Central memory CD8-positive, alpha-beta T cell (primary cell): Measurements from ENCODE around the gene TUT4.
A peak's percentile ranks its signal among the peaks of the same experiment; 100 is the strongest.

Experiments
- ATAC-seq: fragments of 150-1000 bp; cut with Tn5 transposase; replicated peaks from 2 replicates; pipeline ENCODE4 v1.10.0; 2022; ENCODE audit warnings: mild to moderate bottlenecking, moderate FRiP score, moderate number of reproducible peaks; ENCODE audit not compliant: poor library complexity, severe bottlenecking; ENCODE audit errors: extremely low read depth
- DNase-seq, 2 donors: peaks; one replicate each; pipeline ENCODE4 v3.0.0; 2021; ENCODE audit warnings: low spot score in 2 of 2
- H3K27ac Mint-ChIP-seq: one replicate; pipeline ENCODE4 v1.8.0; 2022; ENCODE audit warnings: low read depth, mild to moderate bottlenecking, moderate library complexity, mixed read lengths
- H3K27me3 Mint-ChIP-seq: one replicate; pipeline ENCODE4 v1.8.0; 2022; ENCODE audit warnings: mixed read lengths
- H3K36me3 Mint-ChIP-seq: one replicate; pipeline ENCODE4 v1.8.0; 2022; ENCODE audit warnings: mild to moderate bottlenecking, moderate library complexity, mixed read lengths; ENCODE audit not compliant: insufficient read depth
- H3K4me1 Mint-ChIP-seq: one replicate; pipeline ENCODE4 v1.8.0; 2022; ENCODE audit warnings: mixed read lengths
- H3K4me3 Mint-ChIP-seq: one replicate; pipeline ENCODE4 v1.8.0; 2022; ENCODE audit warnings: mild to moderate bottlenecking, moderate library complexity, mixed read lengths
- H3K9me3 Mint-ChIP-seq: one replicate; pipeline ENCODE4 v1.8.0; 2022; ENCODE audit warnings: mixed read lengths

Gene TUT4

GRCh38 chr1:52506920-52507546 is 45.9 kb downstream of the TUT4 start:
- H3K4me3 Mint-ChIP-seq = no peak overlapping the region
- no peak for DNase-seq
- peaks cover 17% of the 10 kb centered on the region for H3K4me1 Mint-ChIP-seq
- peaks cover 29% of the 10 kb centered on the region for H3K36me3 Mint-ChIP-seq
- no peaks in the 10 kb centered on the region for H3K9me3 Mint-ChIP-seq
- no peaks in the 10 kb centered on the region for H3K27me3 Mint-ChIP-seq
- no peak for ATAC-seq
- H3K27ac Mint-ChIP-seq = no peak overlapping the region

- ATAC-seq = no peak
- Mint-ChIP-seq H3K36me3 (peaks cover 27% of the 10 kb centered on the region), H3K27ac (no peak overlapping the region), H3K4me1 (peaks cover 22% of the 10 kb centered on the region), H3K9me3 (no peaks in the 10 kb centered on the region), H3K4me3 (no peak overlapping the region), H3K27me3 (no peaks in the 10 kb centered on the region)
- no peak for DNase-seq
Measured at GRCh38 chr1:52506349-52506748, 46.5 kb downstream of the TUT4 start.

DNA sequence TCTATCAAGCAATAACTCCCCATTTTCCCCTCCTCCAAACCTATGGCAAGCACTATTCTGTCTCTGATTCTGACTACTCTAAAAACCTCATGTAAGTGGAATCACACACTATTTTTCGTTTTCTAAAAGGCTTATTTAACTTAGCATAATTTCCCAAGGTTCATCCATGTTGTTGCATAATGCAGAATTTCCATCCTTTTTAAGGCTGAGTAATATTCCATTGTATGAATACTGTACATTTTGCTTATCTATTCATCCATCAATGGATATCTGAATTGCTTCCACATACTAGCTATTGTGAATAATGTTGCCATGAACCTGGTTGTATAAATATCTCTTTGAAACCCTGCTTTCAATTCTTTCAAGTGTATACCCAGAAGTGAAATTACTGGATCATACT is 48.2 kb downstream of the TUT4 start:
- no peaks in the 10 kb centered on the region for H3K9me3 Mint-ChIP-seq
- ATAC-seq (no peak), DNase-seq (no peak)
- no peak overlapping the region for H3K4me3 Mint-ChIP-seq
- H3K4me1 Mint-ChIP-seq = peaks cover 22% of the 10 kb centered on the region
- peak overlapping the region; percentile 39 for H3K27ac Mint-ChIP-seq
- no peaks in the 10 kb centered on the region for H3K27me3 Mint-ChIP-seq
- peaks cover 19% of the 10 kb centered on the region for H3K36me3 Mint-ChIP-seq

DNA sequence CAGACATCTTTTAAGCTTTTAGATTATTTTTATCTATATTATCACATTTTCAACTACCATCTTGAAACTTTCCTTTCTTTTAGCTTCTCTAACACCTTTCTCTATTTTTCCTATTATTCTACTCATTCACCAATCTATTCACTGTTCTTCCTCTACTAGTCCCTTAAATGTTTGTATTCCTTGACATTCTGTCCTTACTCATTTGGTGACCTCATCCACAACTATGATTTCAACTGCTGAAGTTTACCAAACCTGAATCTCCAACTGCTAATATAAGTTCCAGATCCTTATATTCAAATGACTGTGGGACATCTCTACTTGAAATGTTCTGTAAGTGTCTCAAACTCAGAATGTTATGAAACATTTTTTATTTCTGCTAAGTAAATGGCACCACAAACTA is 49.2 kb downstream of the TUT4 start:
- ATAC-seq (no peak), DNase-seq (no peak)
- Mint-ChIP-seq H3K4me3 (no peak overlapping the region), H3K4me1 (peaks cover 21% of the 10 kb centered on the region), H3K9me3 (no peaks in the 10 kb centered on the region), H3K27ac (no peak overlapping the region), H3K36me3 (peaks cover 22% of the 10 kb centered on the region), H3K27me3 (no peaks in the 10 kb centered on the region)

DNA sequence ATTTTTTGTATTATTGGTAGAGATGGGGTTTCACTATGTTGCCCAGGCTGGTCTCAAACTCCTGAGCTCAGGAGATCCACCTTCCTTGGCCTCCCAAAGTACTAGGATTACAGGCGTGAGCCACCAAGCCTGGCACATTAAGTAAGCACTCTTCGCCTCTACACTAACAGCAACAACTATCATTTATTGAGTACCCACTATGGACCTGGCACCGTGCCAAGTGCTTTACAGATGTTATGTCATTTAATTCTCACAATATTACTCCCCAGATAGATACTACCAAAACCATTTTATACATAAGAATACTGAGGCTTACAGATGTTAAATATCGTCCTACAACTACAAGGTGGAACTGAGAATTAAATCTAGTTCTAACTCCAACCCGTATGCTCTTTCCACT is 50.1 kb downstream of the TUT4 start:
- Mint-ChIP-seq H3K4me1 (peaks cover 23% of the 10 kb centered on the region), H3K9me3 (no peaks in the 10 kb centered on the region), H3K36me3 (peaks cover 20% of the 10 kb centered on the region), H3K27ac (no peak overlapping the region), H3K27me3 (no peaks in the 10 kb centered on the region), H3K4me3 (no peak overlapping the region)
- DNase-seq = no peak
- no peak for ATAC-seq

GRCh38 chr1:52487632-52488031 is 65.3 kb downstream of the TUT4 start:
- peak overlapping the region; percentile 20 for H3K27ac Mint-ChIP-seq

DNA sequence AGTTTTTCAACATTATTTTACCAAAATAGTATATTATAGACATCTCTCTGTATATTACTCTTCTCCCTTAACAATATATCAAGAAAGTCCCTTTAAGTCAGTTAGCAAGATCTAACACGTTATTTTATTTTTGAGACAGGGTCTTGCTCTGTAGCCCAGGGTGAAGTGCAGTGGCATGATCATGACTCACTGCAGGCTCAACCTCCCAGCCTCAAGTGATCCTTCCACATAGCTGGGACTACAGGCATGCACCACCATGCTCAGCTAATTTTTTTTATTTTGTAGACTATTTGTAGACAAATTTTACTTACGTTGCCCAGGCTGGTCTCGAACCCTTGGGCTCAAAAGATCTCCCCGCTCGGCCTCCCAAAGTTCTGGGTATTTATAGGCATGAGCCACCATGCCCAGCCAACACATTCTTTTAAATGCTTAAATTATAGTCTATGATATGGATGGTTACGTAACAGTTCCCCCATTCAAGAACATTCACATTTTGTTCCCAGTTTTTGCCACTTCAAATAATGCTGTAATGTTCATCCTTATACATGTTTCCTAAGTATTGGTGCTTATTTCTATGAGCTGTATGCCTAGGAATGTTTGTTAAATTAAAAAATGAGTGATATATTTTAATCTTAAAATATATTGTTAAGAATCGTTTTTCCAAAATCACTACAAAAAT is 70.4 kb downstream of the TUT4 start:
- no peak overlapping the region for H3K4me3 Mint-ChIP-seq
- H3K9me3 Mint-ChIP-seq = no peaks in the 10 kb centered on the region
- peaks cover 12% of the 10 kb centered on the region for H3K36me3 Mint-ChIP-seq
- ATAC-seq = no peak
- no peak overlapping the region for H3K27ac Mint-ChIP-seq
- no peaks in the 10 kb centered on the region for H3K27me3 Mint-ChIP-seq
- DNase-seq = no peak
- H3K4me1 Mint-ChIP-seq = no peaks in the 10 kb centered on the region

More at GRCh38 chr1:52487632-52488031, 65.3 kb downstream of the TUT4 start:
- Mint-ChIP-seq H3K9me3 (no peaks in the 10 kb centered on the region), H3K27me3 (no peaks in the 10 kb centered on the region), H3K4me3 (no peak overlapping the region), H3K36me3 (peaks cover 30% of the 10 kb centered on the region), H3K4me1 (no peaks in the 10 kb centered on the region)
- ATAC-seq = no peak
- no peak for DNase-seq

- Mint-ChIP-seq H3K27me3 (no peaks in the 10 kb centered on the region), H3K9me3 (no peaks in the 10 kb centered on the region), H3K4me1 (no peaks in the 10 kb centered on the region), H3K27ac (no peak overlapping the region), H3K4me3 (no peak overlapping the region), H3K36me3 (peaks cover 21% of the 10 kb centered on the region)
- ATAC-seq (no peak), DNase-seq (no peak)
Measured at GRCh38 chr1:52479076-52479475, 73.8 kb downstream of the TUT4 start.

- peaks cover 3% of the 10 kb centered on the region for H3K4me1 Mint-ChIP-seq
- peaks cover 23% of the 10 kb centered on the region for H3K36me3 Mint-ChIP-seq
- ATAC-seq (no peak), DNase-seq (no peak)
- H3K4me3 Mint-ChIP-seq = no peak overlapping the region
- no peak overlapping the region for H3K27ac Mint-ChIP-seq
- no peaks in the 10 kb centered on the region for H3K9me3 Mint-ChIP-seq
- no peaks in the 10 kb centered on the region for H3K27me3 Mint-ChIP-seq
Measured at GRCh38 chr1:52477876-52478275, 75.0 kb downstream of the TUT4 start.

- ATAC-seq (no peak), DNase-seq (no peak)
- no peaks in the 10 kb centered on the region for H3K9me3 Mint-ChIP-seq
- H3K4me1 Mint-ChIP-seq = peaks cover 4% of the 10 kb centered on the region
- peaks cover 21% of the 10 kb centered on the region for H3K36me3 Mint-ChIP-seq
- H3K27me3 Mint-ChIP-seq = no peaks in the 10 kb centered on the region
- no peak overlapping the region for H3K4me3 Mint-ChIP-seq
- no peak overlapping the region for H3K27ac Mint-ChIP-seq
Measured at GRCh38 chr1:52476943-52477342, 75.9 kb downstream of the TUT4 start.

GRCh38 chr1:52474807-52475206 is 78.1 kb downstream of the TUT4 start:
- Mint-ChIP-seq H3K4me3 (no peak overlapping the region), H3K27ac (no peak overlapping the region), H3K9me3 (no peaks in the 10 kb centered on the region), H3K4me1 (peaks cover 4% of the 10 kb centered on the region), H3K27me3 (no peaks in the 10 kb centered on the region), H3K36me3 (peaks cover 29% of the 10 kb centered on the region)
- DNase-seq (no peak), ATAC-seq (no peak)

DNA sequence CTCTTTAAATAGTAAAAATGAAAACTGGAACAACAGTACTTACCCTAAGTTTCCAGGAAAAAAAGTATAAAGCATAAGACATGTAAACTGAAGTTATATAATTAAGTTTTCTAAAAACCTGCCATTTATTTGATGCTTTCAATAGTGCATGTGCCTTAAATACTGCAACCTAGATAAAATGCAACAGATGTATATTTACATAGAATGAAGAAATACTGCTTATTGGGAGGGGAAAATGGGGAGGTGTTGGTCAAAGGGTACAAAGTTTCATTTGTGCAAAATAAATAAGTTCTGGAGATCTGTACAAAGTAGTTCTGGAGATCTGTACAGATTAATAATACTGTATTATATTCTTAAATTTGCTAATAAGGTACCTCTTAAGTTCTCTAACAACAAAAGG is 79.9 kb downstream of the TUT4 start:
- no peaks in the 10 kb centered on the region for H3K27me3 Mint-ChIP-seq
- no peak overlapping the region for H3K4me3 Mint-ChIP-seq
- H3K36me3 Mint-ChIP-seq = peaks cover 30% of the 10 kb centered on the region
- ATAC-seq (no peak), DNase-seq (no peak)
- H3K4me1 Mint-ChIP-seq = peaks cover 4% of the 10 kb centered on the region
- H3K27ac Mint-ChIP-seq = peak overlapping the region; percentile 29
- H3K9me3 Mint-ChIP-seq = no peaks in the 10 kb centered on the region

DNA sequence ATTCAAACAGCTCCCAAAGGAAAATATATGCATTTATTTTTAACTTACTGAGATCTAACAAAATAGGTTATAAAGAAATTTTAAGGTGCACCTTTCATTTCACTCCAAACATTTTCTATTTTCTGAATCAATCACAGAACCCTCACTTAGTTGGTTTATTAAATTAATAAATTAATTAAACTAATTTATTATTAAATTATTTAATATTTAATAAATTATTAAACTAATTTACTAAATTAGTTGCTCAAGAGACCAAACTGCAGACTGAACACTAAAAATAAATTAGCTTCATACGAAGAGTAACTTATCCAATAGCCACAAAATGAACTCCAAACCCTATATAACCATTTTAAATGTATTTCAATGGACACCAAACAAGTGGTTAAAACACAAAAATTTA is 80.5 kb downstream of the TUT4 start:
- peaks cover 32% of the 10 kb centered on the region for H3K36me3 Mint-ChIP-seq

More for the DNA sequence above, 80.5 kb downstream of the TUT4 start:
- Mint-ChIP-seq H3K9me3 (no peaks in the 10 kb centered on the region), H3K27ac (no peak overlapping the region), H3K27me3 (no peaks in the 10 kb centered on the region), H3K4me1 (peaks cover 4% of the 10 kb centered on the region), H3K4me3 (no peak overlapping the region)
- DNase-seq (no peak), ATAC-seq (no peak)
